ENCODE data around the gene ZNF524. TPM values are rescaled to one million over a fixed set of nuclear protein-coding genes. Genes with fewer than 3 reads are reported as not detected.
A peak's percentile ranks its signal among the peaks of the same experiment; 100 is the strongest.

Gene ZNF524
- total and polyA plus RNA-seq, 12 donors = 0.93 to 83.7 (median 28.3) TPM

DNA sequence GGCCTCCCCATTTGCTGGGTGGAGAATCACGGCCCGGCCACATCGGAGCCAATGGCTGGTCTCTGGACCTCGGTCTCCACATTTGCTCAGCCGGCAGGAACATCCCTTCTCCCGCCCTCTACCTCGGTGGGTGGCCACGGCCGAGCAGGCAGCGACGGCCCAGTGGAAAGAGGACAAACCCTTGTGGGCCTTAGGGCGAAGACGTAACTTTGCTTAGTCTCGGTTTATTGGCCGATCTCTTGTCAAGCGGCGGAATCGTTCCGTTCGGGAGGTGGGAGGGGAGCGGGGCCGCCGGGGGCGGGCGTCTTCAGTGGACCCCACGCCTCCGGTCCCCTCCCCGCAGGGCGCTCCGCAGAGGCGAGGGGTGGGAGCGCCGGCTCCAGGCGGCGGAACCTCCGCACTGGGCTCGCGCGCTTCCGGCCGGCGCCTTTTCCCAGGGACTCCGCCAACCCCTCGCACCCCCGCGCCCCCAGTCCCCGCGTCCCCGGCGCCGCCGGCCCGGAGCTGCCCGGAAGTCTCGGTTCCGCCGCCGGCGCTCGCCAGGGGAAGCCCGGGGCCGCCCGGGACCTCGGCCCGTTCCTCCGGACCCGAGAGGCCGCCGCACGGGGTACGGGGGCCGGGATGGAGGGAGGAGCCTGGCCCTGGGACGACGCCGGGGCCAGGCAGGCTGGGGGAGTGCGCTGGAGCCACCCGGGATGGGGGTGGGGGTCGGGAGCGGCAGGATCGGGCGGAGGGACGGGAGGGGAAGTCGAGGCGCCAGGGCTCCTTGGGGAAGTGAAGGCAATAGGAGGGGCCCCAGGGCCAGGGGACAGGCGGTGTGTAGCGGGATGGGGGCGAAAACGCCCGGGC lies 40.7 kb downstream of the ZNF524 start, which contains the start of gene ZNF580:
Gene ZNF580, plus strand, starts transcription at position 426 of the 849 bp plus-strand sequence. CDS start 1,507 bp downstream, outside the sequence.
- 0 to 1% (median 0%) methylated on average over 7 to 89 of the region's 89 CpGs for WGBS, 4 donors
- intact Hi-C loops (cut with DNase I) = no loop called here
- peaks cover 37 to 61% of the 10 kb centered on the region in 2 donors for H3K4me1 ChIP-seq (replicated peaks in 1 of 2)
- H3K27ac ChIP-seq = peak within 1 kb of the TSS; percentile 88 to 94 (median 91)
- DNase-seq = peak in 6 of 7 donors; percentile 66 to 82 (median 69)
- H3K36me3 ChIP-seq (replicated peaks in 1 of 2) = peaks cover 0 to 13% of the 10 kb centered on the region in 2 donors
- TF ChIP-seq POLR2A (IDR thresholded peaks at IDR 0.05) = peak in 1 of 2 donors; percentile 9
- TF ChIP-seq, protein P1, sequence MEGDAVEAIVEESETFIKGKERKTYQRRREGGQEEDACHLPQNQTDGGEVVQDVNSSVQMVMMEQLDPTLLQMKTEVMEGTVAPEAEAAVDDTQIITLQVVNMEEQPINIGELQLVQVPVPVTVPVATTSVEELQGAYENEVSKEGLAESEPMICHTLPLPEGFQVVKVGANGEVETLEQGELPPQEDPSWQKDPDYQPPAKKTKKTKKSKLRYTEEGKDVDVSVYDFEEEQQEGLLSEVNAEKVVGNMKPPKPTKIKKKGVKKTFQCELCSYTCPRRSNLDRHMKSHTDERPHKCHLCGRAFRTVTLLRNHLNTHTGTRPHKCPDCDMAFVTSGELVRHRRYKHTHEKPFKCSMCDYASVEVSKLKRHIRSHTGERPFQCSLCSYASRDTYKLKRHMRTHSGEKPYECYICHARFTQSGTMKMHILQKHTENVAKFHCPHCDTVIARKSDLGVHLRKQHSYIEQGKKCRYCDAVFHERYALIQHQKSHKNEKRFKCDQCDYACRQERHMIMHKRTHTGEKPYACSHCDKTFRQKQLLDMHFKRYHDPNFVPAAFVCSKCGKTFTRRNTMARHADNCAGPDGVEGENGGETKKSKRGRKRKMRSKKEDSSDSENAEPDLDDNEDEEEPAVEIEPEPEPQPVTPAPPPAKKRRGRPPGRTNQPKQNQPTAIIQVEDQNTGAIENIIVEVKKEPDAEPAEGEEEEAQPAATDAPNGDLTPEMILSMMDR (IDR thresholded peaks at IDR 0.05) = no peak
- peak within 1 kb of the TSS in 3 of 4 donors; percentile 17 to 81 (median 42) for H3K4me3 ChIP-seq
- no peaks in the 10 kb centered on the region for H3K27me3 ChIP-seq
- H3K9me3 ChIP-seq (replicated peaks in 1 of 3) = no peaks in the 10 kb centered on the region

DNA sequence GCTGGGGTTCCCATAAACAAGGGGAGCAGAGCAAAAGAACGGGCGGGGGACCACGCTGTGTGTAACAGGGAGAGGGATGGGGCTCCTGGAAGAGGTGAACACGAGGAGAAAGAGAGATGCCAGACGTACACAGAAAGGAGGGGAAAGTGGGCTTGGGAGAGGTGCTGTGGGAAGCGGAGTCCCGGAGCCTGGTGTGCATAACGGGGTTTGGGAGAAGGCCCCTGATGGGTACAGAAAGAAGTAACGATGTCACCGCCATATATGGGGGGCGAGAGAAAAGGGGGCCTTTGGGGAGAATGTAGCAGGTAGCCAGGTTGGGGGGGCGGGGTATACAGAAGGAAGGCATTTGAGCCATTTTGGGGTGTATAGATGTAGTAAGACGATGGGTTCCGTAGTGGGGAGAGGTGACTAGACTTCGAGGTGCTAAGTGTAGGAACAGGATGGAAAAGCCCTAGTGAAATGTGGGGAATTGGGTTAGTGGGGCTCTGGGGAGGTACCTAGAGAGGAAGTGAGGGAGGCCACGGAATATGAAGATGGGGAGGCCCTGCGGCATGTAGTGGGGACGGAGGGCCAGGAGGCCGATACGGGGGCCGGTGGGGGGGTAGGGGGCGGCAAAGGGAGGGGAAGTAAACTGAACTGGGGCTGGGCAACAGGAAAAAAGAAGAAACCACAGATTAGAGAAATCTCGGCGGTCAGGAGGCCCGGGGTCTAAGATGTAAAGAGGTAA lies 41.5 kb downstream of the ZNF524 start:
- intact Hi-C loops (cut with DNase I) = no loop called here
- 0 to 2% (median 1%) methylated on average over 25 of the region's 25 CpGs for WGBS, 4 donors
- Histone ChIP-seq H3K4me1 (replicated peaks in 1 of 2) (peaks cover 29 to 54% of the 10 kb centered on the region in 2 donors), H3K27ac (peak overlapping the region; percentile 88 to 94 (median 91)), H3K36me3 (replicated peaks in 1 of 2) (peaks cover 0 to 14% of the 10 kb centered on the region in 2 donors), H3K4me3 (peak overlapping the region in 3 of 4 donors; percentile 17 to 81 (median 42)), H3K9me3 (replicated peaks in 1 of 3) (no peaks in the 10 kb centered on the region), H3K27me3 (no peaks in the 10 kb centered on the region)
- no peak for TF ChIP-seq POLR2A (IDR thresholded peaks at IDR 0.05)
- TF ChIP-seq, protein P1 (IDR thresholded peaks at IDR 0.05) = no peak
- DNase-seq = peak in 4 of 7 donors; percentile 25 to 69 (median 44)

DNA sequence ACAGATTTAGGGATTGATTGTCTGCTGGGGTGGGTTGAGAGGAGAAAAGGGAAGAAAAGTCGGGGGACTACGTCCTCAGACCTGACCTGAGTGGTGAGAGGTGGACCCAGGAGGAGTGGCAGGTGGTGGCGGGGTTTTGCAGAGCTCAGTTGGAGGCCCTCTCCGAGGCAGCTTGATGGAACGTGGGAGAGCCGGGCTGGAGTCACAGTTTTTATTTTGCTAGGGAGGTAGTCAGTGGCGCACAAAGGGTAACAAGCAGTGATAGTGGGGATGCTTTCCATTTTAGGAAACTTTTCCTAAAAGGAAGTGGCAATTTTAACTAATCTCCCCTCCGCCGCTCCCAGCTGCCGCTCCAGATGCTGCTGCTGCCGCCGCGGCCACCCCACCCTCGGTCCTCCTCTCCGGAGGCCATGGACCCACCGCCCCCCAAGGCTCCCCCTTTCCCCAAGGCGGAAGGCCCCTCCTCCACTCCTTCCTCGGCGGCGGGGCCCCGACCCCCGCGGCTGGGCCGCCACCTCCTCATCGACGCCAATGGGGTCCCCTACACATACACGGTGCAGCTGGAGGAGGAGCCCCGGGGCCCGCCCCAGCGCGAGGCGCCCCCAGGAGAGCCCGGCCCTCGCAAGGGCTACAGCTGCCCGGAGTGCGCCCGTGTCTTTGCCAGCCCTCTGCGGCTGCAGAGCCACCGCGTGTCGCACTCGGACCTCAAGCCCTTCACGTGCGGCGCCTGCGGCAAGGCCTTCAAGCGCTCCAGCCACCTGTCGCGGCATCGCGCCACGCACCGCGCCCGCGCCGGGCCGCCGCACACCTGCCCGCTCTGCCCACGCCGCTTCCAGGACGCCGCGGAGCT lies 42.3 kb downstream of the ZNF524 start:
- peak overlapping the region in 1 of 4 donors; percentile 81 for H3K4me3 ChIP-seq
- no peaks in the 10 kb centered on the region for H3K9me3 ChIP-seq (replicated peaks in 1 of 3)
- TF ChIP-seq POLR2A (IDR thresholded peaks at IDR 0.05) = peak; percentile 30 to 48
- TF ChIP-seq, protein P1 (IDR thresholded peaks at IDR 0.05) = no peak
- 1 to 3% (median 1%) methylated on average over 16 to 65 of the region's 65 CpGs for WGBS, 4 donors
- peak in 5 of 7 donors; percentile 43 to 64 (median 50) for DNase-seq
- intact Hi-C loops (cut with DNase I) = no loop called here
- peak overlapping the region in 4 of 5 donors; percentile 88 to 94 (median 90) for H3K27ac ChIP-seq
- no peaks in the 10 kb centered on the region for H3K27me3 ChIP-seq
- H3K36me3 ChIP-seq (replicated peaks in 1 of 2) = peaks cover 0 to 14% of the 10 kb centered on the region in 2 donors
- H3K4me1 ChIP-seq (replicated peaks in 1 of 2) = peaks cover 27 to 52% of the 10 kb centered on the region in 2 donors
